Astrocyte (in vitro differentiated cells and primary cell): ENCODE results near the gene AP4E1.

Experiments used
- EZH2 ChIP-seq: IDR thresholded peaks from 2 replicates; pipeline ENCODE4 v1.6.1; 2012; ENCODE audit warnings: mild to moderate bottlenecking, low read length, inconsistent platforms; ENCODE audit not compliant: insufficient read depth
- TF ChIP-seq, protein P1 (sequence below): IDR thresholded peaks from 2 replicates; pipeline ENCODE4 v1.5.1; 2011; ENCODE audit warnings: low read depth, mild to moderate bottlenecking, inconsistent platforms, low read length, moderate library complexity; ENCODE audit not compliant: insufficient read depth

DNA sequence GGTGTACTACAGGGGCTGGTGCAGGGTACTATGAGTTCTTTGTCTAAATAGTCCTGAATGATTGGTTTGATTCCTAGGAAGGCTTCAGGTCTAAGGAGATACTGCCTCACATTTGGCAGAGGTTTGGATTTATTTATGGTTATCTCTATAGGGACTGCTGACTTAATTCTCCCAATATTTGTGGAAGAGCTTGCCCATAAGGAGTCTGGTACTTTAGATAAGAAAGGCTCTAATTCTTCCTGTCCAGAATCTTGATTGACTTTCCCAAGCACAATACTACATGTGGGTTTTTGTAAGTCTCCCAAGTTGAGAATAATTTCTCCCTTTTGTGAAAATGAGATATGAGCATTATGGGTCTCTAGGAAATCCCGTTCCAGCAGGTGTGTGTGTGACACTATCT lies 36.7 kb upstream of the AP4E1 start:
- TF ChIP-seq, protein P1, sequence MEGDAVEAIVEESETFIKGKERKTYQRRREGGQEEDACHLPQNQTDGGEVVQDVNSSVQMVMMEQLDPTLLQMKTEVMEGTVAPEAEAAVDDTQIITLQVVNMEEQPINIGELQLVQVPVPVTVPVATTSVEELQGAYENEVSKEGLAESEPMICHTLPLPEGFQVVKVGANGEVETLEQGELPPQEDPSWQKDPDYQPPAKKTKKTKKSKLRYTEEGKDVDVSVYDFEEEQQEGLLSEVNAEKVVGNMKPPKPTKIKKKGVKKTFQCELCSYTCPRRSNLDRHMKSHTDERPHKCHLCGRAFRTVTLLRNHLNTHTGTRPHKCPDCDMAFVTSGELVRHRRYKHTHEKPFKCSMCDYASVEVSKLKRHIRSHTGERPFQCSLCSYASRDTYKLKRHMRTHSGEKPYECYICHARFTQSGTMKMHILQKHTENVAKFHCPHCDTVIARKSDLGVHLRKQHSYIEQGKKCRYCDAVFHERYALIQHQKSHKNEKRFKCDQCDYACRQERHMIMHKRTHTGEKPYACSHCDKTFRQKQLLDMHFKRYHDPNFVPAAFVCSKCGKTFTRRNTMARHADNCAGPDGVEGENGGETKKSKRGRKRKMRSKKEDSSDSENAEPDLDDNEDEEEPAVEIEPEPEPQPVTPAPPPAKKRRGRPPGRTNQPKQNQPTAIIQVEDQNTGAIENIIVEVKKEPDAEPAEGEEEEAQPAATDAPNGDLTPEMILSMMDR: no peak
- TF ChIP-seq EZH2: no peak
